ENCODE results near the gene SRP54.
A peak's percentile ranks its signal among the peaks of the same experiment; 100 is the strongest.

GRCh38 chr14:35078082-35078481, 95.3 kb downstream of the SRP54 start:
- TF ChIP-seq FOXM1 (CRISPR knock-in tag; IDR thresholded peaks at IDR 0.05) (no peak), MAFK (conservative IDR thresholded peaks at IDR 0.05 in 1 of 2, IDR thresholded peaks at IDR 0.05 in 1 of 2; ENCODE audit: low read length in 2 of 2) (no peak), XRCC5 (optimal IDR thresholded peaks at IDR 0.05; ENCODE audit: low read length) (no peak), ZNF224 (CRISPR knock-in tag; IDR thresholded peaks at IDR 0.05) (no peak), ZFX (CRISPR knock-in tag; IDR thresholded peaks at IDR 0.05; ENCODE audit: low read depth) (no peak), CTCF (CRISPR knock-in tag; IDR thresholded peaks at IDR 0.05) (no peak), SMYD3 (CRISPR knock-in tag; IDR thresholded peaks at IDR 0.05) (peak; percentile 69; the same call in 1 of the 2 replicates), DNMT3B (CRISPR knock-in tag; conservative IDR thresholded peaks at IDR 0.05) (no peak), SP4 (CRISPR knock-in tag; IDR thresholded peaks at IDR 0.05) (no peak), NFKB2 (CRISPR knock-in tag; IDR thresholded peaks at IDR 0.05; ENCODE audit: borderline replicate concordance) (no peak), ZBTB43 (CRISPR knock-in tag; conservative IDR thresholded peaks at IDR 0.05) (no peak), POLR2A (IDR thresholded peaks at IDR 0.05; ENCODE audit: insufficient read depth in 1 of 2, low read depth in 2 of 2, low read length in 2 of 2) (no peak)
